Muscle layer of duodenum (tissue), 2 donors: Measurements from ENCODE around the gene FRS3.
"Not testable (repeated sequence)": the region's sequence is repeated elsewhere in the genome, so short reads cannot be mapped to it uniquely, and the experiment has no call there.

ENCODE experiments used
- H3K27ac ChIP-seq: one replicate; pipeline ENCODE4 v1.7.0; 2013; ENCODE audit warnings: mild to moderate bottlenecking, low read length
- H3K27me3 ChIP-seq: one replicate; pipeline ENCODE4 v1.7.0; 2013; ENCODE audit warnings: low read depth, mild to moderate bottlenecking, control low read depth, low read length
- H3K36me3 ChIP-seq, 2 donors: one replicate each; pipeline ENCODE4 v1.7.0; 2013; ENCODE audit warnings: low read length in 2 of 2, control low read depth in 1 of 2, mild to moderate bottlenecking in 1 of 2; ENCODE audit not compliant: insufficient read depth in 2 of 2, control insufficient read depth in 1 of 2
- H3K4me1 ChIP-seq, 2 donors: one replicate each; pipeline ENCODE4 v1.7.0; 2013; ENCODE audit warnings: low read length in 2 of 2, mild to moderate bottlenecking in 2 of 2, control low read depth in 1 of 2, moderate library complexity in 1 of 2; ENCODE audit not compliant: insufficient read depth in 2 of 2, control insufficient read depth in 1 of 2
- H3K4me3 ChIP-seq, 2 donors: one replicate each; pipeline ENCODE4 v1.7.0; 2013; ENCODE audit warnings: low read length in 2 of 2, low read depth in 1 of 2, mild to moderate bottlenecking in 1 of 2
- H3K9me3 ChIP-seq, 2 donors: one replicate each; pipeline ENCODE4 v1.7.0; 2013; ENCODE audit warnings: low read length in 2 of 2, control low read depth in 1 of 2, mild to moderate bottlenecking in 1 of 2; ENCODE audit not compliant: control insufficient read depth in 1 of 2
- donor health status: healthy.

Gene FRS3

GRCh38 chr6:41813469-41813868, 33.8 kb upstream of the FRS3 start:
- H3K9me3 ChIP-seq, result no peaks in the 10 kb centered on the region
- no peak overlapping the region for H3K4me3 ChIP-seq
- H3K4me1 ChIP-seq, result no peaks in the 10 kb centered on the region
- H3K36me3 ChIP-seq, result no peaks in the 10 kb centered on the region
- no peak overlapping the region for H3K27ac ChIP-seq
- no peaks in the 10 kb centered on the region for H3K27me3 ChIP-seq

- not testable (repeated sequence) for H3K4me1 ChIP-seq, H3K27ac ChIP-seq, H3K36me3 ChIP-seq, H3K27me3 ChIP-seq, H3K9me3 ChIP-seq, H3K4me3 ChIP-seq
These were observed 32.2 kb upstream of the FRS3 start for GRCh38 chr6:41811946-41812345.

GRCh38 chr6:41811095-41811494, 31.4 kb upstream of the FRS3 start:
- Histone ChIP-seq H3K27me3 (no peaks in the 10 kb centered on the region), H3K27ac (no peak overlapping the region), H3K4me3 (no peak overlapping the region), H3K4me1 (no peaks in the 10 kb centered on the region), H3K36me3 (peaks cover 0 to 6% of the 10 kb centered on the region in 2 donors), H3K9me3 (no peaks in the 10 kb centered on the region)

- no peak overlapping the region for H3K4me3 ChIP-seq
- no peaks in the 10 kb centered on the region for H3K4me1 ChIP-seq
- no peaks in the 10 kb centered on the region for H3K9me3 ChIP-seq
- H3K27ac ChIP-seq, result no peak overlapping the region
- peaks cover 3 to 15% of the 10 kb centered on the region in 2 donors for H3K36me3 ChIP-seq
- H3K27me3 ChIP-seq, result no peaks in the 10 kb centered on the region
These were observed 26.4 kb upstream of the FRS3 start for GRCh38 chr6:41805830-41806774.

- H3K27ac ChIP-seq, result no peak overlapping the region
- H3K9me3 ChIP-seq, result no peaks in the 10 kb centered on the region
- no peak overlapping the region for H3K4me3 ChIP-seq
- H3K27me3 ChIP-seq, result no peaks in the 10 kb centered on the region
- H3K36me3 ChIP-seq, result peaks cover 10 to 26% of the 10 kb centered on the region in 2 donors
- no peaks in the 10 kb centered on the region for H3K4me1 ChIP-seq
These were observed 21.7 kb upstream of the FRS3 start for GRCh38 chr6:41801380-41801779.

- no peaks in the 10 kb centered on the region for H3K9me3 ChIP-seq
- H3K27me3 ChIP-seq, result no peaks in the 10 kb centered on the region
- no peak overlapping the region for H3K27ac ChIP-seq
- H3K36me3 ChIP-seq, result peaks cover 23% of the 10 kb centered on the region in 2 donors
- H3K4me3 ChIP-seq, result no peak overlapping the region
- peaks cover 0 to 3% of the 10 kb centered on the region in 2 donors for H3K4me1 ChIP-seq
These were observed 19.8 kb upstream of the FRS3 start for GRCh38 chr6:41799559-41799911.

- Histone ChIP-seq H3K36me3 (peaks cover 23% of the 10 kb centered on the region in 2 donors), H3K27ac (no peak overlapping the region), H3K9me3 (no peaks in the 10 kb centered on the region), H3K4me1 (peaks cover 0 to 3% of the 10 kb centered on the region in 2 donors), H3K4me3 (no peak overlapping the region), H3K27me3 (no peaks in the 10 kb centered on the region)
These were observed 19.3 kb upstream of the FRS3 start for GRCh38 chr6:41798901-41799558.

GRCh38 chr6:41796474-41796873, 16.8 kb upstream of the FRS3 start:
- H3K9me3 ChIP-seq, result no peaks in the 10 kb centered on the region

GRCh38 chr6:41791984-41792383, 12.3 kb upstream of the FRS3 start:
- Histone ChIP-seq H3K4me1 (peaks cover 0 to 11% of the 10 kb centered on the region in 2 donors), H3K27ac (no peak overlapping the region), H3K27me3 (no peaks in the 10 kb centered on the region), H3K4me3 (no peak overlapping the region), H3K36me3 (peaks cover 45 to 50% of the 10 kb centered on the region in 2 donors), H3K9me3 (no peaks in the 10 kb centered on the region)

More at GRCh38 chr6:41796474-41796873, 16.8 kb upstream of the FRS3 start:
- peaks cover 32 to 35% of the 10 kb centered on the region in 2 donors for H3K36me3 ChIP-seq
- H3K27ac ChIP-seq, result no peak overlapping the region
- no peaks in the 10 kb centered on the region for H3K27me3 ChIP-seq
- H3K4me1 ChIP-seq, result peaks cover 0 to 3% of the 10 kb centered on the region in 2 donors
- no peak overlapping the region for H3K4me3 ChIP-seq

- Histone ChIP-seq H3K27me3 (no peaks in the 10 kb centered on the region), H3K27ac (no peak overlapping the region), H3K36me3 (peaks cover 45 to 46% of the 10 kb centered on the region in 2 donors), H3K4me3 (no peak overlapping the region), H3K9me3 (no peaks in the 10 kb centered on the region), H3K4me1 (peaks cover 0 to 11% of the 10 kb centered on the region in 2 donors)
These were observed 11.6 kb upstream of the FRS3 start for GRCh38 chr6:41791305-41791704.

GRCh38 chr6:41790045-41790444, 10.3 kb upstream of the FRS3 start:
- Histone ChIP-seq H3K4me3 (no peak overlapping the region), H3K9me3 (no peaks in the 10 kb centered on the region)

More at GRCh38 chr6:41790045-41790444, 10.3 kb upstream of the FRS3 start:
- peaks cover 35 to 39% of the 10 kb centered on the region in 2 donors for H3K36me3 ChIP-seq
- H3K4me1 ChIP-seq, result peaks cover 6 to 20% of the 10 kb centered on the region in 2 donors
- H3K27ac ChIP-seq, result no peak overlapping the region
- H3K27me3 ChIP-seq, result no peaks in the 10 kb centered on the region
